CD4-positive, alpha-beta T cell treated with Interleukin-2 at 100 ng/mL for 4 hours (primary cell): ENCODE data around the gene SETD7.
"Not testable (repeated sequence)": the region's sequence is repeated elsewhere in the genome, so short reads cannot be mapped to it uniquely, and the experiment has no call there.

ENCODE experiments used
- DNase-seq: peaks from one replicate; pipeline ENCODE4 v3.0.0-alpha.2; 2020; ENCODE audit warnings: low spot score

SETD7 gene

DNA sequence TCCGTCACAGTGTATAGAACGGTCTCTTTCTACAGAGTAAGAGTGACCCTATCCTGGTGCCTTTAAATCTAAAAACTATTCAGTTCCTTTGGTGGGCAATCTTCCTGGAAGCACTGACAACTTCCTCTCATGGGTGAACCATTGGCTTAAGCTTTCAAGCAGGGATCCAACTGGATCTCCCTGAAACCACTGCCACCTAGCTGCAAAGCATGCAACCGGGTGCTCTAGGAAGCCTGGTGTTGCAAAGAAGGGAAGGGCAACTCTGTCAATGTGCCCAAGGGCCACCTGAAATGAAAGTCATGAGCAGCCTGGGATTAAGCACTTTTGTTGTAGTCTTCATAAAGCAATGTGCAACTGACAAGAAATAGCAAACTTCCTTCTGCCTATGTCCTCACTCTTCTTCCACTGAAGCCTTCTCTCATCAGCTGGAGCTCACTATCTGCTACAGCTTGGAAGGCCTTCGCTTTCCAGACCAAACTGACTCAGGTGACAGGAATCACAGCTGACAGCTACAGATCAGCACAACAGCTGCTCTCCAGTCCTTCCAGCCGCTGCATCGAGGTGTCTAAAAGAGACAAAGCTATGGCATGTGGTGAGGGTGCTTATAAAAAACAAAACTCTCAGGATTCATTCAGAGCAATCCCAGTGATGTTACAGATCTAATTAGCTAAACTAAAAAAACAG, 46.1 kb downstream of the SETD7 start:
- DNase-seq: no peak

DNA sequence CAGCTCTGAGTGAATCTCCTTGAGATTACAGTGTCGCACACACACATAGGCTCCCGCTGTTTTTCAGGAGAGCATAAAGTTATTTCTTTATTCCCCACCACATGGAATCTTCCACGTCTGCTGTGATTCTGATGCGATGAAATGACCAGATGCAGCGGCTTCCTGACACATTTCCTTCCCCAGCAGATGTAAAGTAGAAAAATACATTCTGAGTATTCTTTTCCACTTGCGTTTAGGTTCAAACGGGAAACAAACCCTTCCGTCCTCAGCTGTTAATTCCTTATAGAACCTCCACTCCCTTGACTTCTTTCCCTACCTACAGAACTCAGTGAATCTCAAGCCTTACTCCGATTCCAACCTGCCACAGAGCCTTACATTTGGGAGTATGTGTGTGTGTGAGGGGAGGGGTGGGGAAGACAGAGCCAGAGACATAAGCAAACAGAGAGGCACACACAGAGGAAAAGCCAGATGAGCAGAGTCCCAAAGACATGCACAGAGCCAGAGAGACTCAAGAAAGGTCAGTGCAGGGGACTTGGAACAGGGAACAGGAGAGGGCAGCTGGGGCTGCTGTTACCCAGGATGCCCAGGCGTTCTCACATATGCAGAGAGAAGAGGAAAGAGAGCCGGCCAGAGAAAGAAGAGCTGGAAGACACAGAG, 47.3 kb downstream of the SETD7 start:
- DNase-seq: no peak

DNA sequence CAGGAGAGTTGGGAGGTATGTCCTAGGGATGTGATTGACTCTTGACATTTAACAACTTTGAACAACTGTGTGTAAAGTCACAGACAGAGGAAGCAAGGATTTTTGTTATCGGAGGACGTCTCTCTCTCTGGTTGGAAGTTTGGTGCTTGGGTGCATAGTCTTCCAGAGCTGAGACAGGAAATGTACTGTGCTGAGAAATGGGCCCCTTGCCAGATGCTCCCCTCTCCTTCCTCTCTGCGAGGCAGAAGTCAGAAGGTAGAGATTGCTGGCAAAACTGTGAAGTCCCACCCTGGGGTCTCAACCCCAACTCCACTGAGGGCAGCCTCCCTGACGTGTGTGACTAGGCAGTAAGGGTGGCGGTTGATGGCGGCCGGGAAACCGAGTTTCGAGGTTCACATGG, 49.2 kb downstream of the SETD7 start:
- no peak for DNase-seq

DNA sequence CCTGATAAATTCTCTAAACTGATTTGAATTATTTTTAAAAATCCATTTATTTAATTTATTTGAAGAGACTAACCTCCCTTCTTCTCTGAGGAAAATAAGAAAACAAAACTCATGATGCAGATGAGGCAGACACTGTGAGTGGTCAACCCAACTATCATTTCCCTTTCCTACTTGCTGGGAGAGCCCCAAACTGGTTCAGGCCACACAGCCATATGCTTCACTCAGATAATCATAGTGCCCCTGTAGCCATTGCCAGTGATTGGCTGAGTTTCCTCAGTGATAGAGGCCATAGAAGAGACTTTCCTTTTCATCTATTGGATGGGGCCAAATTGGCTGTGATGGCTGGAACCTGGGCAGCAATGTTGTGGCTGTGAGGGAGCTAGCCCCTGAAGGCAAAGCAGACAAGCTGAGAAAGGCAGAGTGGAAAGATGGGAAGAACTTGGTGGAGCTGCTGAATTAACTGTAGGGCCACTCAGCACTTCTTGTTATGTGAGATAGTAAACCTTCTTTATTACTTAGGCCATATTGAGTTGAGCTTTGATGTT, 52.3 kb downstream of the SETD7 start:
- no peak for DNase-seq

DNA sequence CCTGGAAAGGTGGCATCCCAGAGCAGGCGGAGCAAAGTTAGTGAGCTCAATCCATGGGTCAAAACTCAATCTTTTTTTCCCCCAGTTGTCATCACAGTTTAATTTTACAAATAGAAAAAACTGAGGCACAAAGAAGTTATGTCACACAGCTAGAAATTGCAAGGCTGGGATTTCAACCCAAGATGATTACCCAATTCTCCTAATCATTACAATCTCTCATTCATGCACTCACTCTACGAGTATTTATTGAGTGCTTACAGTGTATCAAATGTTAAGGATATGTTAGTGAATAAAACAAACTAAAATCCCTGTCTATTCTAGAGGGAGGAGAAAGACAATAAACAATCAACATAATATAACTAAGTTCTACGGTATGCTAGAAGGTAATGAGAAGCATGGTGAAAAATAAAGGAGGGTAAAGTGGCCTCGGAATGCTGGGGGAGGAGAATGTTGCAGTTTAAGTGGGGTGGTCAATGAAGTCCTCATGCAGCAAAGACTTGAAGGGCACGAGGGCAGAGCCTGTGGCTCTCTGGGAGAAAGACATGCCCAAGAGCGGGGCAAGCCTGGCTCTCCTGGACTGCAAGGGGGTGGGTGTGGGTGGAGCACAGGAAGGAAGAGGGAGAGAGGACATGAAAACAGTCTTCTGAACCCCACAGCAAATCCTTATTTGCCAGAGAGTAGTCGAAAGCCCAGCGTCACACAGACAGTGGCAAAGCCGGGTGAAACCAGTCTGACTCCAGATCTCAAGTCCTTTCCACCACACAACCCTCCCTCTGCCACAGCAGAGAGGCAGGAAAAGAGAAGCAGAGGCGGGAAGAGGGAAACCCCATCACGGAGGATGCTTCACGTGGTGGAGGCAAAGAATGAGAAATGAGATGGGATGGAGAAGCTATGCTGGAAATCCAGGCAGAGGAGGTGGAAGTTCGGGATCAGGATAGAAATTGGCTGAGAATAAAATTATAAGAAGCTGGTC, 53.8 kb downstream of the SETD7 start:
- DNase-seq: no peak

DNA sequence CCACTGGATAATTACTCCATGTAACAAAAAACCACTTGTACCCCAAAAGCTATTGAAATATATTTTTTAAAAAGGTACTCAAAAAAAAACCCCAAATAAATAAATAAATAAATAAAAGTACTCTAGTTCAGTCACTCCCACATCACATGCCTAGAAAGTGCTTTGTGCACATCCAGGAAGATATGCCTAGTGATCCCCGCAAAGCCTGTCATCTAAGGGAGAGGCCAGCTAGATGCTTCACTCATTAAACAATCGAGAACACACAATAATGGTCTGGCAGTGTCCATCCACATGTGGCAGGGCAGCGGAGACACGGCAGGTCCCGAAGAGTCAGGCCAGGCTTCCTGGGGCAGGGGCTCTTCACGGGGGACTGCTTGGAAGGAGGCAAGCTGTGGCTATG, 54.5 kb downstream of the SETD7 start:
- DNase-seq: no peak

DNA sequence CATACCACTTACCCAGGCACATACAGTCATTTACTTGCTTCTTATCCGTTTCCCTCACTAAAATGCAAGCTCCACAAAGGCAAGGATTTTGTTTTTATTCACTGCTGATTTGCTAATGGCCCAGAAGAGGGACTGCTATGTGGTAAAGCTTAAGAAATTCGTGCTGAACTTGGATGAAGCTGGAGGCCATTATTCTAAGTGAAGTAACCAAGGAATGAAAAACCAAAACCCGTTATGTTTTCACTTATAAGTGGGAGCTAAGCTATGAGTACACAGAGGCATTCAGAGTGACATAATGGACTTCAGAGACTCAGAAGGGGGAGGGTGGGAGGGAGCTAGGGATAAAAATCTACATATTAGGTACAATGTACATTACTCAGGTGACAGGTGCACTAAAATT, 54.9 kb downstream of the SETD7 start:
- no peak for DNase-seq

DNA sequence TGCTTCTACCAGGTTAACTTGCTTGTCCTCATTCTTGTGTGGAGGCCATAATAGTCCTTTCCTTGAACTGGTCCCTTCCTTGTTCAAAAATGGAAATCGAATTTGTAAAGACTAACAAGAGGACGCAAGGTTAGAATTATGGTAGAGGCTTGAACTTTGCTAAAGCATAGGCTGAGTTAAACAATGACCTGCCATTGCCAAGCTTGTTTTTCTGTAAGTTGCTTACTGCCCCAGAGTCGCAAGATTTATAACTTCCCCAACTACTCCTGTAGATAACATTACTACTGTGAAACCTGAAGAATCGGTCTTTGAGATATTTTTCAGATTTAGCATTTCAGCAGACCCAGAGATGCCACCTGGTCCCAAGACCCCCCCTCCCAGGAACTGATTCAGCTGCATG, 56.8 kb downstream of the SETD7 start:
- DNase-seq: no peak

DNA sequence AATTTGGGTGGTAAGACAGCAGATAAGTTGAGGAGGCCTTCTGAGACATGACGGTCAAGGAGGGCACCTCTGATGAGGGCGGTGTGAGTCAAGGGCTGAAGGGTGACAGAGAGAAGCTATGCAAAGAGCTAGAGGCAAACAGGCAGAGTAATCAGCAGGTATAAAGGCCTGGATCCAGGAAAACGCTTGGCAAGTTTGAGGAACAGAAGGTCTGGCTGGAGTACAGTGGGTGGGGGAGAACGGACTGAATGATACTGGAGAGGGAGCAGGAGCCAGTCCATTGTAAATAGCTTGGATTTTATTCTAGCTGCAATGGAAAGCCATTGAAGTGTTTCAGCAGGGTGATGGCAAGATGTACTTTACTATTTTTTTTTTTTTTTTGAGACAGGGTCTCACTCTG, 62.8 kb downstream of the SETD7 start:
- DNase-seq: no peak

DNA sequence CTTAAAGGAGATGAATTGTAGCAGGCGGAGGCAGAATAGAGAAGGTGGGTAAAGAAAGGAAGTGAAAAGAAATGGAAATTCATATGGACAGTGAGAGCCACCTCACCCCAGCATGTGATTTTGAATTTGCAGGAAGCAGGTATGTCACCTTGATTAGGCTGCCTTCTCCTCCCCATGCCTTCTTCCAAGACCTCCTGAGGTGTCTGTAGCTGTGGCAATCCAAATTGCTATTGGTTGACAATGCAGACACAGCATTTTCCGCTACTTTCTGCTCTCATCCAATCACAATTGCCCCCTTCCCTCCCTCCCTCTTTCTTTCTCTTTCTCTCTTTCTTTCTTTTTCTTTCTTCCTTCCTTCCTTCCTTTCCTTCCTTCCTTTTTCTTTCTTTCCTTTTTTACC, 63.6 kb downstream of the SETD7 start:
- no peak for DNase-seq

DNA sequence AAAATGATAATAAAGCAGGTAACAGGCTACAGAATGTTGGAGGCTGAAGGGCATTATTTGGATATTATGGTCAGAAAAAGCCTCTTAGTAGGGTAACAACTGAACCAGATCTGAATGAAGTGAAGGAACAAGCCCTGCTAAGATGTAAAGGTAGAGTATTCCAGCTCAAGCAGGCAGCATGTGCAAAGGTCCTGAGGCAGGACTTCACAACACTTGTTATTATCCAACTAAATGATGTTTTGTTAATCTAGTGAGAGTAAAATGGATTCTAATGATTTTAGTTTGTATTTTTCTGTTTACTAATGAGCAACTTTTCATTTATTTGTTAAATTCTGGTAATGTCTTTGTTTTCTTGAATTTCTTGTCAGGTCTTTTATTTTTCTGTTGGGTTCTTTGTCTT, 66.4 kb downstream of the SETD7 start:
- DNase-seq: no peak

DNA sequence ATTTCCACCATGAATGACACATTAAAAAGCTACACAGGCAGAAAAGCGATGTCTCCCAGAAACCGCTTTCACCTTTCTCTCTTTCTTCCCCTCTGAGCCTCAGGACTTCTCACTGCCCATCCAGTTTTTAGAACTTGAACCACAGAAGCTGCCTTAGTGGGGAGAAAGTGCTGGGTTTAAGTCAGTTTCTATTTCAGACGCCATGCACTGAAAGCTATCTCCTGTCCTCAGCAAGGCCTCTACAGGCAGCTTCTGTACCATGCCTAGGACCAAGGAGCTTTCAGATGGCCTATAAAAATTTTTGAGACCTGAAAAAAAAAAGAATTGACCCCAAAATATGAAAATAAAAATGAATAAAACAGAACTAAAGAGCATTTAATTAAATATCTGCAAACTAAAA, 67.6 kb downstream of the SETD7 start:
- DNase-seq: no peak

DNA sequence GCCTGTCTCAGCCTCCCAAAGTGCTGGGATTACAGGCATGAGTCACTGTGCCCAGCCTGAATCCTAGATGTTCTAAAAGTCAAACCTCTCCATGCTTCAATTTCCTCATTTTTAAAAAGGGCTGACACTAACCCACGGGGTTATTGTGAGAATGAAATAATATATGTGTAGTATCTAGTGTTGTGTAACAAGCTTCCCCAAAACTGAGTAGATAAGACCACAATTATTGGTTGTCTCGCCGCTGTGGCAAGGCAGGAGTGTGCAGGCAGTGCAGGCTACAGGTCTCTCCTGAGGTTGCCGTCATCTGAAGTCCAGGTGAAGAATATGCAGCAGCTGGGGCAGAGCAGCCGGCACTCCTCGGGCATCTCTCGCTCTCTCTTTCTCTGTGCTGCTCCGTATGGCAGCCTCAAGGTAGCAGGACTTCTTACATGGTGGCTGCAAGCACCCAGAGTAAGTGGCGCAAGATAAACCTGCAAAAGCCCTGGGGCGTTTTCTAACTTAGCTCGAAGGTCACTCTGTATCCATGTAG, 71.2 kb downstream of the SETD7 start:
- no peak for DNase-seq

DNA sequence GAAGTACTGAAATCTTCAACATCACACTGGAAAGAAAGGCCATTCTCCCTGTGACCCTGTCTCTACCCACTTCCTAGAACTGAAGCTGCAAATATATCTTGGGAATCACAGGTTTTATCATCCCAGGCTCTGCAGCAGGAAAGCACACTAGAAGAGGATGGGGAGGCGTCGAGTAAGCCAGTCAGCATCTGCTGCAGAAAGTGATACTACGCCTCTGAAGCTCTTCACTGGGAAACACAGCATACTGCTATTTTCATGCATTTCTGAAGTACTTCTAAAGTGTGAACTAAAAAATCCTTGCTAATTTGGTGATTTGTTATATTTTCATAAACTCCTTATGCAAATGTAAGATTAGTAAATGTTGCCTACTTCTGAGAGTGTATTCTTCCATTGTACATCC, 73.0 kb downstream of the SETD7 start:
- no peak for DNase-seq

DNA sequence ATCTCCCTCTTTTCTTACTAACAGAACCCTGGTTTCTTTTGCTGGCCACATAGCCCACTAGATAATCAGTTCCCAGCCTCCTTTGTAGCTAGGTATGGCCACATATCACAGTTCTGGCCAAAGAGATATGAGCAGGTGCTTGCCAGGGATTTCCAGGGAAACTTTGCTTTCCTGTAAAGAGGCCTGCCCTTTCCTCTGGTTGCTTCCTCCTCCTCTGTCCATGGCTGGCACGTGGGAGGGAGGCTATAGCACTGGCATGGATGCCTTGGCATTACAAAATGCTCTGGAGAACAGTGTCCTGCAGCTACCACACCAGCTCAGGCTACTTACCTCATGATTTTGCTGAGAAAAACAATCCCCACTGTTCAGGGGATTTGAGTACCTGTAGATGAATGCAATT, 74.6 kb downstream of the SETD7 start:
- DNase-seq: no peak

DNA sequence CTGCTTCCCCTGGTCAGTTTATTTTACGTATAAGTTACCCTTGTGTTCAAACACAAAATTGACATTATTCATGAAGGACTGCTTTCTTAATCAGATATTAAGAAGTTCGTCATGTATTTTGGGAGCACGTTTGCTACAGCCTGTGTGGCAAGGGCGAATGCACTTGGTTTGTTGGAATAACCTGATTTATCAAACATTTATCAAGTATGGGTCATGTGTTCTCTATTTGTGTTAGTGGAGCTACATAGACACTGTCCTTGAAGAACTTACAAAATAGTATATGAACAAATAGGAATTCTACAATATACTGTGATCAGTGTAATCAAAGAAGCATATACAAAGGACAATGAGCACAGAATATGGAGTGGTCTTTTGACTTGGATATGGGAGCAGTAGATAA, 79.7 kb downstream of the SETD7 start:
- no peak for DNase-seq

DNA sequence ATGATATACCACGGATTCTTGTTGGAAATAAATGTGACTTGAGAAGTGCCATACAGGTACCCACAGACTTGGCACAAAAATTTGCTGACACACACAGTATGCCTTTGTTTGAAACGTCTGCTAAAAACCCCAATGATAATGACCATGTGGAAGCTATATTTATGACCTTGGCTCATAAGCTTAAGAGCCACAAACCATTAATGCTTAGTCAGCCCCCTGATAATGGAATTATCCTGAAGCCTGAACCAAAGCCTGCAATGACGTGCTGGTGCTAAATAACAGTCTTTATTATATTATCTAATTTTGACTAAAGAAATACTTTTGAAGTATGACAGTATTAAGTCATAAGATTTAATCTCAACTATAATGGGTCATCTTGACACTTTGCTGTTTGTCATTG, 83.2 kb downstream of the SETD7 start:
- DNase-seq: no peak

DNA sequence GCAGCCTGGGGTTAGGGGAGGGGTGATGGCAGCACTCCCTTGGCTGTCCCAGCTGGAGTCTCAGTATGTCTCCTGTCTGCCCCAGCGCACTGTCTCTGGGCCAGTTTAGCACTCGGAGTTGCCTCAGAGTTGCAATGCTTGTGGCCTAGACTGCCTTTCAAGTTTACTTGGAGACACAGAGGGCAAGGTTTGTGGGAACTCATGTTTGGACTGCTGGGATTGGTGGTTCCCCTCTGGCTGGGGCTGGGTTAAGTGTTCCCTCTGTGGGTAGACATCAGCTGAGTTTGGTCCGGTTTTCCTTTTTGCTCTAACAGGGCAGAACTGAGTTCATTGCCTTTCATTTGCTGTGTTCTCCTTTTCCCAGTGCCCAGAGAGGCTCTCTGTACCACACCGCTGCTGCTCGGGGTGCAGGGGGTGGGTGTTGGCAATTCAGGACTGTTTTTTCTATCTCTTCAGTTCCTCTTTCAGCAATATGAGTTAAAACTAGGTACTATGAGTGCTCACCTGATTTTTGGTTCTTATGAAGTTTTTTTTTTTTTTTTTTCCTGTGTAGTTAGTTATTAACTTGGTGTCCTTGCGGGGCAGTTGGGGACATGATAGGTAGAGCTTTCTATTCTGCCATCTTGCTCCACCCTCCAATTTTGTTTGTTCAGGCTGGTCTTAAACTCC, 84.9 kb downstream of the SETD7 start:
- no peak for DNase-seq

DNA sequence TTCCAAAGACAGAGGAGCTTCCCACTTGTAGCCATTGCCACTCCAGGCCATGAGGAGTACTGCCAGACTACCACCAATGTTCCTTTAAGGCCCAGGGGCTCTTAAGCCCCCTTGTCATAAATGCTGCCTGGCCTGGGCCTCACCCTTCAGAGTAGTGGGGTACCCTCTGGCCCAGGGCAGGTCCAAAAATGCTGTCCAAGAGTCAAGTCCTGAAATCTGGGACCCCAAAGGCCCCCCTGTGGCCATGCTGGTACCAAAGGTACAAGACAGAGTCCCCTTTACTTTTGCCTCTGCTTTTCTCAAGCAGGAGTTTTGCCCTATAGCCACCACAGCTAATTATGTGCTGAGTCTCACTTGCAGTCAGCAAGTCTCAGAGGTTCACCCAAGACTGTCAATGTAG, 85.7 kb downstream of the SETD7 start:
- no peak for DNase-seq

DNA sequence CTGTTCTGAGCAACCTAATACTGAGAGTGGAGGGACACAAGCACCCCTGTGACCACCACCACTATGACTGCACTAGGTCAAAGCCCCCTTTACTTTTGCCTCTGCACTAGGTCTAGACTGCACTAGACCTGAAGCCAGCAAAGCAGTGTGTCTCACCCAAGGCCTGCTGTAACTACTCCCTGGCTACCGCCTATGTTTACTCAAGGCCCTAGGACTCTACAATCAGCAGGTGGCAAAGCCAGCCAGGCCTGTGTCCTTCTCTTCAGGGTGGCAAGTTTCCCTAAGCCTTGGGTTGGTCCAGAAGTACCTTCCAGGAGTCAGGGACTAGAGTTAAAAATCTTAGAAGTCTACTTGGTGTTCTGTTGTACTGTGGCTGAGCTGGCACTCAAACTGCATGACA, 86.2 kb downstream of the SETD7 start:
- no peak for DNase-seq

DNA sequence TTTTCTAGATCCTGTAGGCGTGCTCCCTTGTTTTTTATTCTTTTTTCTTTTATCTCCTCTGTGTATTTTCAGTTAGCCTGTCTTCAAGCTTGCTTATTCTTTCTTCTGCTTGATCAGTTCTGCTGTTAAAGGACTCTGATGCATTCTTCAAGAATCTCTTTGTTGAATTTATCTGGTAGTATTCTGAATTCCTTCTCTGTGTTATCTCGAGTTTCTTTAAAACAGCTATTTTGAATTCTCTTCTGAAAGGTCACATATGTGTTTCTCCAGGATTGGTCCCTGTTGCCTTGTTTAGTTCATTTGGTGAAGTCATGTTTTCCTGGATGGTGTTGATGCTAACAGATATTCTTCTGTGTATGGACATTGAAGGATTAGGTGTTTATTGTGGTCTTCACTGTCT, 86.8 kb downstream of the SETD7 start:
- DNase-seq: no peak

DNA sequence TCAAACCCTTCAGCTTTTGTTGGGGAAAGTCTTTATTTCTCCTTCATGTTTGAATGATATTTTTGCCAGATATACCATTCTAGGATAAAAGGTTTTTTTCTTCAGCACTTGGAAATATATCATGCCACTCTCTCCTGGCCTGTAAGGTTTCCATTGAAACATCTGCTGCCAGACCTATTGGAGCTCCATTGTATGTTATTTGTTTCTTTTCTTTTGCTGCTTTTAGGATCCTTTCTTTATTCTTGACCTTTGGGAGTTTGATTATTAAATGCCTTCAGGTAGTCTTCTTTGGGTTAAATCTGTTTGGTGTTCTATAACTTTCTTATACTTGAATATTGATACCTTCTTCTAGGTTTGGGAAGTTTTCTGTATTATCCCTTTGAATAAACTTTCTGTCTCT, 87.3 kb downstream of the SETD7 start:
- DNase-seq: not testable (repeated sequence)
